Keratinocyte (primary cell): ENCODE measurements around the gene SLIT3. TPM values are rescaled to one million over a fixed set of nuclear protein-coding genes. Genes with fewer than 3 reads are reported as not detected.

Source experiments
- DNase-seq: peaks from one replicate; pipeline ENCODE4 v3.0.0-alpha.2; 2011; ENCODE audit warnings: low read depth, missing footprints, low spot score
- FAIRE-seq: peaks from 2 replicates; lab custom pipeline; 2011; peaks lifted over from hg19 to GRCh38; lab: Jason Lieb, UNC
- H2AFZ ChIP-seq: 2 replicates; pipeline ENCODE4 v1.6.0; 2012; ENCODE audit warnings: low read length, control low read depth, inconsistent platforms; ENCODE audit not compliant: control insufficient read depth
- H3K27ac ChIP-seq: 2 replicates; pipeline ENCODE4 v1.5.1; 2011; ENCODE audit warnings: low read length; ENCODE audit not compliant: control insufficient read depth, insufficient read depth
- H3K27me3 ChIP-seq: 3 replicates; pipeline ENCODE4 v1.6.0; 2011; ENCODE audit warnings: low read length; ENCODE audit not compliant: control insufficient read depth, insufficient read depth; ENCODE audit errors: extremely low read depth
- H3K36me3 ChIP-seq, 2 experiments: 2 replicates in 1 of 2; 3 replicates in 1 of 2; pipeline ENCODE4 v1.5.1; 2011; ENCODE audit warnings: low read length in 2 of 2, mild to moderate bottlenecking in 1 of 2; ENCODE audit not compliant: control insufficient read depth in 2 of 2, insufficient read depth in 2 of 2; ENCODE audit errors: extremely low read depth in 1 of 2
- H3K4me1 ChIP-seq: 3 replicates; pipeline ENCODE4 v1.5.1; 2011; ENCODE audit warnings: low read length; ENCODE audit not compliant: control insufficient read depth, insufficient read depth; ENCODE audit errors: extremely low read depth
- H3K4me2 ChIP-seq: 3 replicates; pipeline ENCODE4 v1.6.0; 2011; ENCODE audit warnings: low read depth, low read length; ENCODE audit not compliant: control insufficient read depth, insufficient read depth; ENCODE audit errors: extremely low read depth
- H3K4me3 ChIP-seq, 3 experiments: fragments of 200-600 bp in 1 of 3; sonication (generic) in 1 of 3; 2 replicates in 2 of 3; 3 replicates in 1 of 3; pipeline ENCODE4 v1.5.1; 2011 to 2016; ENCODE audit warnings: low read length in 3 of 3, mild to moderate bottlenecking in 3 of 3, control low read depth in 2 of 3, inconsistent platforms in 1 of 3, low read depth in 1 of 3, mixed read lengths in 1 of 3, mixed run types in 1 of 3, moderate library complexity in 1 of 3; ENCODE audit not compliant: control insufficient read depth in 2 of 3, insufficient read depth in 2 of 3; ENCODE audit errors: extremely low read depth in 1 of 3
- H3K79me2 ChIP-seq: 2 replicates; pipeline ENCODE4 v1.6.0; 2012; ENCODE audit warnings: low read length; ENCODE audit not compliant: control insufficient read depth, insufficient read depth
- H3K9ac ChIP-seq: 3 replicates; pipeline ENCODE4 v1.6.0; 2011; ENCODE audit warnings: low read length; ENCODE audit not compliant: control insufficient read depth, insufficient read depth; ENCODE audit errors: extremely low read depth
- H3K9me1 ChIP-seq: 3 replicates; pipeline ENCODE4 v1.6.0; 2011; ENCODE audit warnings: low read length; ENCODE audit not compliant: control insufficient read depth, insufficient read depth; ENCODE audit errors: extremely low read depth
- H3K9me3 ChIP-seq: 2 replicates; pipeline ENCODE4 v1.5.1; 2012; ENCODE audit warnings: low read depth, low read length; ENCODE audit not compliant: control insufficient read depth
- H4K20me1 ChIP-seq: 3 replicates; pipeline ENCODE4 v1.6.0; 2011; ENCODE audit warnings: low read length; ENCODE audit not compliant: control insufficient read depth, insufficient read depth; ENCODE audit errors: extremely low read depth
- EZH2 ChIP-seq: IDR thresholded peaks from one replicate; pipeline ENCODE4 v1.6.1; 2012; ENCODE audit warnings: inconsistent platforms, mild to moderate bottlenecking, low read length, moderate library complexity
- dilution Hi-C: fragments of 300-500 bp; cut with MboI; formaldehyde crosslinking; loops from one replicate; pipeline ENCODE4 v1.7.0; 2020; ENCODE audit warnings: low sequenced_read_pairs; ENCODE audit not compliant: extremely low pct_ligation_motif_present
- polyA plus RNA-seq, 5 experiments: library from polyadenylated mRNA; depleted of rRNA in 3 of 5; stranded (reverse) in 3 of 5; stranded (forward) in 1 of 5; unstranded in 1 of 5; fragments of >200 nt; gene quantifications; 1 replicate in 1 of 5; 2 replicates in 3 of 5; 3 replicates in 1 of 5; pipeline versions ENCODE4 v1.2.1 to v1.2.3, GENCODE V29; 2011 to 2012; ENCODE audit warnings: missing spikeins in 2 of 5, low read depth in 1 of 5, low replicate concordance in 1 of 5
- TF ChIP-seq, protein P1 (sequence below), 3 experiments: IDR thresholded peaks in 1 of 3; conservative IDR thresholded peaks in 1 of 3; optimal IDR thresholded peaks in 1 of 3; 2 replicates in 2 of 3; 3 replicates in 1 of 3; pipeline versions ENCODE3 to v1.5.1; 2011; ENCODE audit warnings: low read length in 3 of 3, mild to moderate bottlenecking in 3 of 3, moderate library complexity in 2 of 3, control low read depth in 1 of 3, inconsistent platforms in 1 of 3; ENCODE audit not compliant: insufficient read depth in 2 of 3; ENCODE audit errors: extremely low read depth in 1 of 3

The SLIT3 gene
- polyA plus RNA-seq, 1 donor (not counting 4 experiments of a cell fraction or from before 2014, with no cell fraction given), result 2.4 TPM

- H3K9me1 ChIP-seq, result no peaks in the 10 kb centered on the region
- no peaks in the 10 kb centered on the region for H3K9me3 ChIP-seq
- TF ChIP-seq EZH2, result no peak
- TF ChIP-seq, protein P1, sequence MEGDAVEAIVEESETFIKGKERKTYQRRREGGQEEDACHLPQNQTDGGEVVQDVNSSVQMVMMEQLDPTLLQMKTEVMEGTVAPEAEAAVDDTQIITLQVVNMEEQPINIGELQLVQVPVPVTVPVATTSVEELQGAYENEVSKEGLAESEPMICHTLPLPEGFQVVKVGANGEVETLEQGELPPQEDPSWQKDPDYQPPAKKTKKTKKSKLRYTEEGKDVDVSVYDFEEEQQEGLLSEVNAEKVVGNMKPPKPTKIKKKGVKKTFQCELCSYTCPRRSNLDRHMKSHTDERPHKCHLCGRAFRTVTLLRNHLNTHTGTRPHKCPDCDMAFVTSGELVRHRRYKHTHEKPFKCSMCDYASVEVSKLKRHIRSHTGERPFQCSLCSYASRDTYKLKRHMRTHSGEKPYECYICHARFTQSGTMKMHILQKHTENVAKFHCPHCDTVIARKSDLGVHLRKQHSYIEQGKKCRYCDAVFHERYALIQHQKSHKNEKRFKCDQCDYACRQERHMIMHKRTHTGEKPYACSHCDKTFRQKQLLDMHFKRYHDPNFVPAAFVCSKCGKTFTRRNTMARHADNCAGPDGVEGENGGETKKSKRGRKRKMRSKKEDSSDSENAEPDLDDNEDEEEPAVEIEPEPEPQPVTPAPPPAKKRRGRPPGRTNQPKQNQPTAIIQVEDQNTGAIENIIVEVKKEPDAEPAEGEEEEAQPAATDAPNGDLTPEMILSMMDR (optimal IDR thresholded peaks at IDR 0.05 in 1 of 3, IDR thresholded peaks at IDR 0.05 in 1 of 3, conservative IDR thresholded peaks at IDR 0.05 in 1 of 3; ENCODE audit: extremely low read depth in 1 of 3, insufficient read depth in 2 of 3, low read length in 3 of 3), result no peak
- H3K4me2 ChIP-seq, result no peak overlapping the region
- no peaks in the 10 kb centered on the region for H4K20me1 ChIP-seq
- dilution Hi-C loops, result no loop called here
- H3K36me3 ChIP-seq, result no peaks in the 10 kb centered on the region
- H3K9ac ChIP-seq, result no peak overlapping the region
- DNase-seq, result no peak
- H3K27me3 ChIP-seq, result no peaks in the 10 kb centered on the region
- H2AFZ ChIP-seq, result no peak overlapping the region
- H3K79me2 ChIP-seq, result no peaks in the 10 kb centered on the region
- no peak overlapping the region for H3K4me3 ChIP-seq
- no peaks in the 10 kb centered on the region for H3K4me1 ChIP-seq
- no peak for FAIRE-seq
- no peak overlapping the region for H3K27ac ChIP-seq
These were observed 392.7 kb downstream of the SLIT3 start for GRCh38 chr5:168908207-168908606.

DNA sequence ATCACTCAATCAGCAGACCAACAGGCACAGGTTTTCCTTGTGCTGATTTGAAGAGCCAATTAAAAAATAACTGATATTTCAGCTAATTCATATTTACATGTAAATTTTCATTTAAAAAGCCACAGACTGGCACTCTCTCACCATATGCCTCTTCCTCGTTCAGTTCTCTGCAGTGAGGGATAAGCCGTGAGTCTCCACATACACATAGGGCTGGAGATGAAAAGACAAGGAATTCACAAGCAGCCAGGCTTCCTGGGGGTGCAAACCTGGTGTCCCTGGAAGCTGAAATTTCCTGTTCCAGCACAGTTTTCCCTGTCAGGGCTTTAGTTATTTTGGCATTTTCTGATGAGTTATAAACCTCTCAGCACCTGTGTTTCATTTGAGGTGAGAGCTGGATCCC, 397.9 kb downstream of the SLIT3 start:
- Histone ChIP-seq H3K79me2 (no peaks in the 10 kb centered on the region), H4K20me1 (no peaks in the 10 kb centered on the region), H3K36me3 (no peaks in the 10 kb centered on the region), H3K27me3 (no peaks in the 10 kb centered on the region), H3K4me1 (no peaks in the 10 kb centered on the region), H3K27ac (no peak overlapping the region), H3K9ac (no peak overlapping the region), H3K4me2 (no peak overlapping the region), H3K9me3 (no peaks in the 10 kb centered on the region), H2AFZ (no peak overlapping the region), H3K4me3 (no peak overlapping the region), H3K9me1 (no peaks in the 10 kb centered on the region)
- dilution Hi-C loops, result no loop called here
- DNase-seq, result no peak
- FAIRE-seq, result no peak
- no peak for TF ChIP-seq EZH2
- TF ChIP-seq, protein P1 (optimal IDR thresholded peaks at IDR 0.05 in 1 of 3, IDR thresholded peaks at IDR 0.05 in 1 of 3, conservative IDR thresholded peaks at IDR 0.05 in 1 of 3; ENCODE audit: extremely low read depth in 1 of 3, insufficient read depth in 2 of 3, low read length in 3 of 3), result no peak
